H9 (cell line): ENCODE measurements around the gene TOM1L2. TPM values are rescaled to one million over a fixed set of nuclear protein-coding genes. Genes with fewer than 3 reads are reported as not detected.

Experiments
- DNase-seq: peaks from one replicate; pipeline ENCODE4 v3.0.0-alpha.2; 2017
- H2AFZ ChIP-seq: one replicate; pipeline ENCODE4 v1.6.1; 2013; ENCODE audit warnings: mild to moderate bottlenecking, low read length, control low read depth, moderate library complexity
- H2AK5ac ChIP-seq: 2 replicates; pipeline ENCODE4 v1.6.1; 2013; ENCODE audit warnings: low read length, control low read depth, mixed read lengths; ENCODE audit not compliant: insufficient read length
- H2BK120ac ChIP-seq: one replicate; pipeline ENCODE4 v1.6.1; 2013; ENCODE audit warnings: low read depth, mild to moderate bottlenecking, low read length, control low read depth, inconsistent platforms; ENCODE audit not compliant: poor library complexity, severe bottlenecking
- H2BK12ac ChIP-seq: 2 replicates; pipeline ENCODE4 v1.6.1; 2013; ENCODE audit warnings: low read length, control low read depth, mixed read lengths, low read depth; ENCODE audit not compliant: insufficient read length
- H2BK15ac ChIP-seq: 2 replicates; pipeline ENCODE4 v1.6.1; 2013; ENCODE audit warnings: low read depth, low read length, control low read depth
- H2BK20ac ChIP-seq: one replicate; pipeline ENCODE4 v1.6.1; 2013; ENCODE audit warnings: low read depth, mild to moderate bottlenecking, low read length, control low read depth, inconsistent platforms; ENCODE audit not compliant: poor library complexity, severe bottlenecking
- H2BK5ac ChIP-seq: 2 replicates; pipeline ENCODE4 v1.6.1; 2013; ENCODE audit warnings: low read length, control low read depth, mixed read lengths; ENCODE audit not compliant: insufficient read length
- H3K14ac ChIP-seq: 2 replicates; pipeline ENCODE4 v1.6.1; 2013; ENCODE audit warnings: low read length, control low read depth; ENCODE audit not compliant: insufficient read depth
- H3K18ac ChIP-seq: 2 replicates; pipeline ENCODE4 v1.6.1; 2013; ENCODE audit warnings: low read depth, mild to moderate bottlenecking, mixed read lengths, low read length, control low read depth; ENCODE audit not compliant: insufficient read length
- H3K23ac ChIP-seq: 2 replicates; pipeline ENCODE4 v1.6.1; 2013; ENCODE audit warnings: low read length, control low read depth, mixed read lengths, low read depth; ENCODE audit not compliant: insufficient read length
- H3K23me2 ChIP-seq: 2 replicates; pipeline ENCODE4 v1.6.1; 2013; ENCODE audit warnings: low read depth, mild to moderate bottlenecking, mixed read lengths, low read length, control low read depth; ENCODE audit not compliant: insufficient read length, poor library complexity, severe bottlenecking
- H3K27ac ChIP-seq: 2 replicates; pipeline ENCODE4 v1.5.1; 2013; ENCODE audit warnings: low read length, control low read depth, mixed read lengths, low read depth; ENCODE audit not compliant: insufficient read length
- H3K27me3 ChIP-seq: 2 replicates; pipeline ENCODE4 v1.6.1; 2013; ENCODE audit warnings: low read length, control low read depth, inconsistent platforms; ENCODE audit not compliant: insufficient read depth
- H3K4ac ChIP-seq: 2 replicates; pipeline ENCODE4 v1.6.1; 2013; ENCODE audit warnings: low read depth, mild to moderate bottlenecking, control low read depth, inconsistent platforms, low read length, moderate library complexity
- H3K4me1 ChIP-seq: 2 replicates; pipeline ENCODE4 v1.6.1; 2013; ENCODE audit warnings: low read length, control low read depth, inconsistent platforms; ENCODE audit not compliant: insufficient read depth
- H3K4me2 ChIP-seq: 2 replicates; pipeline ENCODE4 v1.6.1; 2013; ENCODE audit warnings: low read length, control low read depth, mixed read lengths; ENCODE audit not compliant: insufficient read length, insufficient read depth
- H3K56ac ChIP-seq: 2 replicates; pipeline ENCODE4 v1.6.1; 2013; ENCODE audit warnings: low read depth, mild to moderate bottlenecking, mixed read lengths, low read length, control low read depth; ENCODE audit not compliant: insufficient read length
- H3K79me1 ChIP-seq: 2 replicates; pipeline ENCODE4 v1.6.1; 2013; ENCODE audit warnings: low read depth, mild to moderate bottlenecking, moderate library complexity, low read length, control low read depth, inconsistent platforms; ENCODE audit not compliant: insufficient read depth, poor library complexity, severe bottlenecking
- H3K79me2 ChIP-seq: 2 replicates; pipeline ENCODE4 v1.6.1; 2013; ENCODE audit warnings: low read length, control low read depth, inconsistent platforms; ENCODE audit not compliant: insufficient read depth
- H3K9ac ChIP-seq: 2 replicates; pipeline ENCODE4 v1.6.1; 2013; ENCODE audit warnings: low read length, control low read depth, mixed read lengths; ENCODE audit not compliant: insufficient read length; ENCODE audit errors: extremely low read depth
- H3K9me3 ChIP-seq: one replicate; pipeline ENCODE4 v1.6.1; 2013; ENCODE audit warnings: low read depth, low read length, inconsistent platforms; ENCODE audit not compliant: control insufficient read depth
- H3T11ph ChIP-seq: one replicate; pipeline ENCODE4 v1.6.1; 2013; ENCODE audit warnings: mild to moderate bottlenecking, low read length, control low read depth, inconsistent platforms
- H4K20me1 ChIP-seq: one replicate; pipeline ENCODE4 v1.6.1; 2013; ENCODE audit not compliant: control insufficient read depth, insufficient read length, insufficient read depth
- H4K5ac ChIP-seq: 2 replicates; pipeline ENCODE4 v1.6.1; 2013; ENCODE audit warnings: low read depth, mild to moderate bottlenecking, mixed read lengths, low read length, control low read depth; ENCODE audit not compliant: insufficient read length
- H4K8ac ChIP-seq: replicated peaks from 2 replicates; pipeline ENCODE4 v1.6.1; 2013; ENCODE audit warnings: low read length, control low read depth, mixed read lengths, low read depth; ENCODE audit not compliant: insufficient read length
- H4K91ac ChIP-seq: 2 replicates; pipeline ENCODE4 v1.6.1; 2013; ENCODE audit warnings: low read depth, mild to moderate bottlenecking, moderate library complexity, mixed read lengths, low read length, control low read depth; ENCODE audit not compliant: insufficient read length
- H3K27ac Mint-ChIP-seq, 3 experiments: 2 replicates in 2 of 3; 3 replicates in 1 of 3; pipeline ENCODE4 v1.8.0; 2020 to 2021; ENCODE audit warnings: mixed read lengths in 3 of 3, mild to moderate bottlenecking in 1 of 3, moderate library complexity in 1 of 3
- H3K27me3 Mint-ChIP-seq: 2 replicates; pipeline ENCODE4 v1.8.0; 2021; ENCODE audit warnings: low read depth, mild to moderate bottlenecking, moderate library complexity, mixed read lengths
- H3K36me3 Mint-ChIP-seq, 3 experiments: 2 replicates in 2 of 3; 3 replicates in 1 of 3; pipeline ENCODE4 v1.8.0; 2020 to 2021; ENCODE audit warnings: low read depth in 3 of 3, mixed read lengths in 3 of 3; ENCODE audit not compliant: insufficient read depth in 1 of 3
- H3K4me1 Mint-ChIP-seq, 2 experiments: 2 replicates each; pipeline ENCODE4 v1.8.0; 2020; ENCODE audit warnings: mixed read lengths in 2 of 2
- H3K4me3 Mint-ChIP-seq, 2 experiments: 2 replicates in 1 of 2; 3 replicates in 1 of 2; pipeline ENCODE4 v1.8.0; 2020 to 2021; ENCODE audit warnings: mild to moderate bottlenecking in 2 of 2, mixed read lengths in 2 of 2, moderate library complexity in 1 of 2
- H3K9me3 Mint-ChIP-seq, 2 experiments: 2 replicates in 1 of 2; 3 replicates in 1 of 2; pipeline ENCODE4 v1.8.0; 2020; ENCODE audit warnings: mild to moderate bottlenecking in 2 of 2, mixed read lengths in 2 of 2, moderate library complexity in 1 of 2
- CTCF ChIP-seq: fragments of 200-600 bp; sonication (generic); conservative IDR thresholded peaks from 3 replicates; pipeline ENCODE4 v1.8.0; 2021; ENCODE audit warnings: antibody characterized with exemption, mild to moderate bottlenecking
- WGBS: extraction: QIAGEN DNeasy Blood & Tissue Kit; methylation state at CpG from one replicate; pipeline ENCODE4 v1.1.7; 2013; ENCODE audit warnings: missing lambda C conversion rate, low lambda C conversion rate, mixed read lengths; ENCODE audit not compliant: insufficient read length; ENCODE audit errors: extremely low coverage; 5-methylcytosine and 5-hydroxymethylcytosine counted together
- total RNA-seq: library from RNA; stranded (reverse); gene quantifications from 2 replicates; pipeline ENCODE4 v1.2.1, GENCODE V29; 2021

TOM1L2 gene
- total RNA-seq, 1 experiment from 2014 or later: 4.6 TPM

DNA sequence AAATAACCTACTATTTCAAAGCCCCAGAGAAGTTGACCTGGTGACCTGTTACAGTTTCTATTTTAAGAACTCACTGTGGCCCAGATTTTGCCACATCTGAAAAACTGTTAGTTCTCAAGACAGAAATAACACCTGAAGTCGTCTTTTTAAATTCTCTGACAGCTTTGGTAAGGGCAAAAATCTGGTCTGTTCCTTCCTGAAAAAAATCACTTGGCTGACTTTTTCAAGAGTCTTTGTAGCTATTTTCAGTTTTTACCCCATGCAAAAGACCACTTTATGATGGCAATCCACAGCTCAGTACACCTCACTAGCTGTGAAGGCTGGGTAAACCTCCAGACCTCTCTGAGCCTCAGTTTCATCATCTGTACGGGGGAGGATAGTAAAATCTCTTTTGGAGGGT, 74.8 kb downstream of the TOM1L2 start:
- Mint-ChIP-seq H3K27me3 (no peaks in the 10 kb centered on the region), H3K4me3 (no peak overlapping the region), H3K27ac (no peak overlapping the region), H3K36me3 (no peaks in the 10 kb centered on the region), H3K9me3 (no peaks in the 10 kb centered on the region), H3K4me1 (peaks cover 6 to 12% of the 10 kb centered on the region in 2 experiments; a peak in 3 of 4 replicates)
- H3K79me1 ChIP-seq: no peaks in the 10 kb centered on the region
- H4K8ac ChIP-seq: no peak overlapping the region
- no peak overlapping the region for H2BK12ac ChIP-seq
- TF ChIP-seq CTCF: no peak
- H3K4me2 ChIP-seq: no peak overlapping the region
- no peak overlapping the region for H2AFZ ChIP-seq
- no peaks in the 10 kb centered on the region for H3K23me2 ChIP-seq
- H3T11ph ChIP-seq: no peak overlapping the region
- H3K9ac ChIP-seq: no peak overlapping the region
- no peak overlapping the region for H2BK15ac ChIP-seq
- no peaks in the 10 kb centered on the region for H3K9me3 ChIP-seq
- H3K23ac ChIP-seq: no peak overlapping the region
- no peak overlapping the region for H3K56ac ChIP-seq
- H3K79me2 ChIP-seq: no peaks in the 10 kb centered on the region
- DNase-seq: no peak
- H3K18ac ChIP-seq: no peak overlapping the region
- H4K20me1 ChIP-seq: no peaks in the 10 kb centered on the region
- H2BK5ac ChIP-seq: no peak overlapping the region
- H3K4ac ChIP-seq: no peak overlapping the region
- H4K5ac ChIP-seq: no peak overlapping the region
- H3K27me3 ChIP-seq: no peaks in the 10 kb centered on the region
- no peak overlapping the region for H3K27ac ChIP-seq
- no peaks in the 10 kb centered on the region for H3K4me1 ChIP-seq
- H2BK20ac ChIP-seq: no peak overlapping the region
- H2AK5ac ChIP-seq: no peak overlapping the region
- no peak overlapping the region for H4K91ac ChIP-seq
- WGBS: no CpG with 5 or more reads among the region's 2 CpGs
- no peak overlapping the region for H2BK120ac ChIP-seq
- H3K14ac ChIP-seq: no peak overlapping the region
